Prostate gland (tissue), 2 donors: ENCODE results near the gene FAR1. TPM values are rescaled to one million over a fixed set of nuclear protein-coding genes. Genes with fewer than 3 reads are reported as not detected.

Experiments
- DNase-seq: peaks from one replicate; pipeline ENCODE4 v3.0.0-alpha.2; 2019; ENCODE audit warnings: low spot score
- H3K27ac ChIP-seq, 2 donors: fragments of 200-600 bp; sonication (generic); 2 replicates each; pipeline ENCODE4 v1.5.1; 2017 to 2019
- H3K27me3 ChIP-seq: fragments of 200-600 bp; sonication (generic); replicated peaks from 2 replicates; pipeline ENCODE4 v1.5.1; 2019; ENCODE audit not compliant: insufficient read depth
- H3K36me3 ChIP-seq, 2 donors: fragments of 200-600 bp; sonication (generic); 1 replicate in 1 of 2; 2 replicates in 1 of 2; pipeline versions ENCODE4 v1.5.1 to v1.8.1; 2017 to 2019
- H3K4me1 ChIP-seq: fragments of 200-600 bp; sonication (generic); replicated peaks from 2 replicates; pipeline ENCODE4 v1.5.1; 2019
- H3K4me3 ChIP-seq, 2 donors: fragments of 200-600 bp; sonication (generic); 2 replicates each; pipeline ENCODE4 v1.5.1; 2017 to 2019
- H3K9me3 ChIP-seq: fragments of 200-600 bp; sonication (generic); 2 replicates; pipeline ENCODE4 v1.5.1; 2017
- CTCF ChIP-seq, 4 experiments: fragments of 200-600 bp in 2 of 4; fragments of 450-650 bp in 2 of 4; sonication (generic) in 2 of 4; IDR thresholded peaks; 1 replicate in 3 of 4; 2 replicates in 1 of 4; pipeline ENCODE4 v1.5.1; 2016 to 2019; ENCODE audit warnings: antibody characterized with exemption in 4 of 4, mild to moderate bottlenecking in 2 of 4, moderate library complexity in 2 of 4
- POLR2A ChIP-seq: fragments of 450-650 bp; IDR thresholded peaks from one replicate; pipeline ENCODE4 v1.6.1; 2016; ENCODE audit warnings: antibody characterized with exemption, mild to moderate bottlenecking
- POLR2AphosphoS5 ChIP-seq: sonication (generic); formaldehyde crosslinking; IDR thresholded peaks from one replicate; pipeline ENCODE4 v1.6.1; 2017; ENCODE audit warnings: antibody characterized with exemption
- WGBS: methylation state at CpG from one replicate; pipeline ENCODE4 v1.1.5; 2018; 5-methylcytosine and 5-hydroxymethylcytosine counted together
- intact Hi-C: fragments of 100-400 bp; cut with DNase I; formaldehyde crosslinking; loops from one replicate; pipeline ENCODE4 v1.14.2; 2022
- total RNA-seq, 2 donors: library from RNA; depleted of rRNA; stranded (reverse); fragments of >200 nt; gene quantifications; one replicate each; pipeline ENCODE4 v1.1.0, GENCODE V29; 2016

The FAR1 gene
- total RNA-seq, 2 donors from 2014 or later = 24.5 to 28.0 TPM

- Histone ChIP-seq H3K4me3 (no peak overlapping the region), H3K4me1 (no peaks in the 10 kb centered on the region), H3K36me3 (no peaks in the 10 kb centered on the region), H3K9me3 (no peaks in the 10 kb centered on the region), H3K27me3 (no peaks in the 10 kb centered on the region), H3K27ac (no peak overlapping the region)
- intact Hi-C loops = no loop called here
- WGBS = 86% methylated on average over 2 of the region's 2 CpGs
- DNase-seq = no peak
- no peak for TF ChIP-seq CTCF (IDR thresholded peaks at IDR 0.05)
- no peak for TF ChIP-seq POLR2A
- TF ChIP-seq POLR2AphosphoS5 = no peak
Observed at GRCh38 chr11:13701506-13701905, 33.0 kb downstream of the FAR1 start.

- Histone ChIP-seq H3K4me1 (no peaks in the 10 kb centered on the region), H3K4me3 (no peak overlapping the region), H3K27ac (no peak overlapping the region), H3K9me3 (no peaks in the 10 kb centered on the region), H3K36me3 (no peaks in the 10 kb centered on the region), H3K27me3 (no peaks in the 10 kb centered on the region)
- TF ChIP-seq POLR2AphosphoS5 (no peak), CTCF (IDR thresholded peaks at IDR 0.05) (no peak), POLR2A (no peak)
- intact Hi-C loops = no loop called here
- DNase-seq = no peak
Observed at GRCh38 chr11:13702071-13702470, 33.6 kb downstream of the FAR1 start.

- intact Hi-C loops = no loop called here
- TF ChIP-seq POLR2AphosphoS5 = no peak
- no peak for TF ChIP-seq CTCF (IDR thresholded peaks at IDR 0.05)
- TF ChIP-seq POLR2A = no peak
- no peak overlapping the region for H3K4me3 ChIP-seq
- no peaks in the 10 kb centered on the region for H3K9me3 ChIP-seq
- no peak for DNase-seq
- H3K4me1 ChIP-seq = no peaks in the 10 kb centered on the region
- no peak overlapping the region for H3K27ac ChIP-seq
- no peaks in the 10 kb centered on the region for H3K36me3 ChIP-seq
- no peaks in the 10 kb centered on the region for H3K27me3 ChIP-seq
Observed at GRCh38 chr11:13705710-13706109, 37.2 kb downstream of the FAR1 start.

GRCh38 chr11:13713982-13714381 lies 45.5 kb downstream of the FAR1 start:
- no peaks in the 10 kb centered on the region for H3K36me3 ChIP-seq
- DNase-seq = no peak
- no peaks in the 10 kb centered on the region for H3K27me3 ChIP-seq
- no peak overlapping the region for H3K4me3 ChIP-seq
- H3K4me1 ChIP-seq = no peaks in the 10 kb centered on the region
- no peak overlapping the region for H3K27ac ChIP-seq
- intact Hi-C loops = no loop called here
- H3K9me3 ChIP-seq = no peaks in the 10 kb centered on the region
- WGBS = 95% methylated on average over 2 of the region's 2 CpGs
- TF ChIP-seq CTCF (IDR thresholded peaks at IDR 0.05) (no peak), POLR2AphosphoS5 (no peak)

GRCh38 chr11:13717331-13717730 lies 48.9 kb downstream of the FAR1 start:
- Histone ChIP-seq H3K27ac (no peak overlapping the region), H3K9me3 (no peaks in the 10 kb centered on the region), H3K4me3 (no peak overlapping the region), H3K4me1 (no peaks in the 10 kb centered on the region), H3K27me3 (no peaks in the 10 kb centered on the region), H3K36me3 (no peaks in the 10 kb centered on the region)
- DNase-seq = no peak
- TF ChIP-seq POLR2A (no peak), CTCF (IDR thresholded peaks at IDR 0.05) (no peak), POLR2AphosphoS5 (no peak)
- 77% methylated on average over 3 of the region's 3 CpGs for WGBS
- intact Hi-C loops = no loop called here
